C1 segment of cervical spinal cord (tissue), 14 donors: ENCODE data around the gene CPO.

ENCODE experiments used
- DNase-seq, 14 donors: peaks; one replicate each; lab custom pipeline; 2025; lab: John Stamatoyannopoulos, UW

The CPO gene

GRCh38 chr2:207014424-207014823 lies 75.1 kb downstream of the CPO start:
- no peak for DNase-seq

- DNase-seq: no peak
These were observed 76.6 kb downstream of the CPO start for GRCh38 chr2:207015901-207016300.
